B cell (primary cell): ENCODE data around the gene ATR. TPM values are rescaled to one million over a fixed set of nuclear protein-coding genes. Genes with fewer than 3 reads are reported as not detected.

Experiments used
- ATAC-seq: fragments of 200-7000 bp; cut with Tn5 transposase; one replicate; pipeline ENCODE4 v1.10.0; 2021; ENCODE audit warnings: low read depth, mild to moderate bottlenecking, moderate number of reproducible peaks, moderate library complexity
- CTCF ChIA-PET: fragments of 350-600 bp; sonication (Branson Sonifier 250); formaldehyde crosslinking; loops from one replicate; lab custom pipeline; 2021; ENCODE audit warnings: antibody characterized with exemption, inconsistent platforms; lab: Charles Lee
- POLR2A ChIA-PET: fragments of 350-600 bp; sonication (Branson Sonifier 250); formaldehyde crosslinking; loops from one replicate; lab custom pipeline; 2021; ENCODE audit warnings: antibody characterized with exemption; lab: Charles Lee
- DNase-seq: peaks from one replicate; pipeline ENCODE4 v3.0.0; 2013
- H2AFZ ChIP-seq: 2 replicates; pipeline ENCODE4 v1.6.1; 2012; ENCODE audit warnings: mild to moderate bottlenecking, low read depth, low read length; ENCODE audit not compliant: insufficient read depth, poor library complexity, severe bottlenecking
- H3K27ac ChIP-seq, 2 donors: 1 replicate in 1 of 2; 2 replicates in 1 of 2; pipeline ENCODE4 v1.5.1; 2012 to 2013; ENCODE audit warnings: low read length in 2 of 2, mild to moderate bottlenecking in 2 of 2, moderate library complexity in 1 of 2
- H3K27me3 ChIP-seq, 4 experiments: fragments of 200-600 bp in 1 of 4; sonication (generic) in 1 of 4; replicated peaks in 1 of 4; 1 replicate in 2 of 4; 2 replicates in 2 of 4; pipeline versions ENCODE4 v1.6.1 to v1.7.0; 2013 to 2016; ENCODE audit warnings: low read length in 3 of 4, mild to moderate bottlenecking in 2 of 4, mixed read lengths in 1 of 4, moderate library complexity in 1 of 4; ENCODE audit not compliant: insufficient read depth in 4 of 4, control insufficient read depth in 3 of 4; ENCODE audit errors: control extremely low read depth in 1 of 4
- H3K36me3 ChIP-seq, 2 experiments: replicated peaks in 1 of 2; 1 replicate in 1 of 2; 2 replicates in 1 of 2; pipeline versions ENCODE4 v1.6.1 to v1.7.1; 2013; ENCODE audit warnings: low read length in 1 of 2; ENCODE audit not compliant: insufficient read depth in 2 of 2, control insufficient read depth in 1 of 2; ENCODE audit errors: control extremely low read depth in 1 of 2, extremely low read depth in 1 of 2
- H3K4me1 ChIP-seq, 2 donors: fragments of 200-600 bp in 1 of 2; sonication (generic) in 1 of 2; 1 replicate in 1 of 2; 2 replicates in 1 of 2; pipeline versions ENCODE4 v1.5.1 to v1.6.1; 2013 to 2017; ENCODE audit warnings: low read length in 2 of 2; ENCODE audit not compliant: control insufficient read depth in 2 of 2, insufficient read depth in 2 of 2
- H3K4me2 ChIP-seq: replicated peaks from 2 replicates; pipeline ENCODE3; 2012; ENCODE audit warnings: mild to moderate bottlenecking, low read depth, low read length; ENCODE audit not compliant: poor library complexity, severe bottlenecking
- H3K4me3 ChIP-seq, 5 experiments: fragments of 200-600 bp in 1 of 5; sonication (generic) in 1 of 5; 1 replicate in 3 of 5; 2 replicates in 2 of 5; pipeline versions ENCODE4 v1.5.1 to v1.7.0; 2011 to 2016; ENCODE audit warnings: low read length in 4 of 5, mild to moderate bottlenecking in 4 of 5, low read depth in 2 of 5, control low read depth in 1 of 5, moderate library complexity in 1 of 5; ENCODE audit not compliant: insufficient read depth in 1 of 5; ENCODE audit errors: control extremely low read depth in 1 of 5, extremely low read depth in 1 of 5
- H3K79me2 ChIP-seq: fragments of 200-600 bp; sonication (generic); one replicate; pipeline ENCODE4 v1.6.0; 2016; ENCODE audit warnings: low read length; ENCODE audit not compliant: control insufficient read depth, insufficient read depth
- H3K9ac ChIP-seq: fragments of 200-600 bp; sonication (generic); 2 replicates; pipeline ENCODE4 v1.6.1; 2017; ENCODE audit warnings: mild to moderate bottlenecking, low read length, moderate library complexity
- H3K9me3 ChIP-seq, 3 donors: one replicate each; pipeline versions ENCODE4 v1.6.1 to v1.7.1; 2013; ENCODE audit warnings: low read length in 2 of 3; ENCODE audit not compliant: control insufficient read depth in 2 of 3, insufficient read depth in 1 of 3; ENCODE audit errors: control extremely low read depth in 1 of 3
- H4K20me1 ChIP-seq: 2 replicates; pipeline ENCODE4 v1.6.0; 2012; ENCODE audit warnings: mild to moderate bottlenecking, low read length; ENCODE audit not compliant: insufficient read depth, control insufficient read depth, poor library complexity, severe bottlenecking
- H3K27ac Mint-ChIP-seq: one replicate; pipeline ENCODE4 v1.8.0; 2021; ENCODE audit warnings: mixed read lengths
- H3K27me3 Mint-ChIP-seq: one replicate; pipeline ENCODE4 v1.8.0; 2021; ENCODE audit warnings: mixed read lengths
- H3K4me1 Mint-ChIP-seq: one replicate; pipeline ENCODE4 v1.8.0; 2021; ENCODE audit warnings: mixed read lengths
- H3K4me3 Mint-ChIP-seq: one replicate; pipeline ENCODE4 v1.8.0; 2021; ENCODE audit warnings: mixed read lengths
- H3K9me3 Mint-ChIP-seq: one replicate; pipeline ENCODE4 v1.8.0; 2022; ENCODE audit warnings: mixed read lengths; ENCODE audit not compliant: insufficient read depth
- EZH2 ChIP-seq: IDR thresholded peaks from 2 replicates; pipeline ENCODE4 v1.6.1; 2012; ENCODE audit warnings: borderline replicate concordance, low read depth, mild to moderate bottlenecking, moderate library complexity, low read length; ENCODE audit not compliant: insufficient read depth, poor library complexity, severe bottlenecking
- WGBS: methylation state at CpG from one replicate; pipeline ENCODE4 v1.1.5; 2013; ENCODE audit warnings: missing lambda C conversion rate; ENCODE audit not compliant: insufficient coverage; 5-methylcytosine and 5-hydroxymethylcytosine counted together
- intact Hi-C: fragments of 100-400 bp; cut with micrococcal nuclease; formaldehyde crosslinking; loops from one replicate; pipeline ENCODE4 v1.10.0; 2022
- polyA minus RNA-seq: library from RNA; depleted of rRNA, polyadenylated mRNA; stranded (reverse); fragments of >200 nt; gene quantifications from 2 replicates; pipeline ENCODE4 v1.2.3, GENCODE V29; 2012
- polyA plus RNA-seq: library from polyadenylated mRNA; depleted of rRNA; stranded (reverse); fragments of >200 nt; gene quantifications from 2 replicates; pipeline ENCODE4 v1.2.3, GENCODE V29; 2012
- total RNA-seq, 2 donors: library from RNA; stranded (reverse); fragments of 120-200 nt in 1 of 2; gene quantifications; 1 replicate in 1 of 2; 2 replicates in 1 of 2; pipeline versions ENCODE4 v1.2.3 to v1.2.4, GENCODE V29; 2013 to 2022
- TF ChIP-seq, protein P1 (sequence below): fragments of 200-600 bp; IDR thresholded peaks from one replicate; pipeline ENCODE4 v1.8.0; 2022; ENCODE audit warnings: antibody characterized with exemption, mild to moderate bottlenecking

The ATR gene
- total RNA-seq (46.7 and 47.4 TPM in 2 replicates), polyA plus RNA-seq (17.1 and 24.1 TPM in 2 replicates), polyA minus RNA-seq (15.3 and 25.2 TPM in 2 replicates)
- total RNA-seq (2013) = 53.6 TPM

DNA sequence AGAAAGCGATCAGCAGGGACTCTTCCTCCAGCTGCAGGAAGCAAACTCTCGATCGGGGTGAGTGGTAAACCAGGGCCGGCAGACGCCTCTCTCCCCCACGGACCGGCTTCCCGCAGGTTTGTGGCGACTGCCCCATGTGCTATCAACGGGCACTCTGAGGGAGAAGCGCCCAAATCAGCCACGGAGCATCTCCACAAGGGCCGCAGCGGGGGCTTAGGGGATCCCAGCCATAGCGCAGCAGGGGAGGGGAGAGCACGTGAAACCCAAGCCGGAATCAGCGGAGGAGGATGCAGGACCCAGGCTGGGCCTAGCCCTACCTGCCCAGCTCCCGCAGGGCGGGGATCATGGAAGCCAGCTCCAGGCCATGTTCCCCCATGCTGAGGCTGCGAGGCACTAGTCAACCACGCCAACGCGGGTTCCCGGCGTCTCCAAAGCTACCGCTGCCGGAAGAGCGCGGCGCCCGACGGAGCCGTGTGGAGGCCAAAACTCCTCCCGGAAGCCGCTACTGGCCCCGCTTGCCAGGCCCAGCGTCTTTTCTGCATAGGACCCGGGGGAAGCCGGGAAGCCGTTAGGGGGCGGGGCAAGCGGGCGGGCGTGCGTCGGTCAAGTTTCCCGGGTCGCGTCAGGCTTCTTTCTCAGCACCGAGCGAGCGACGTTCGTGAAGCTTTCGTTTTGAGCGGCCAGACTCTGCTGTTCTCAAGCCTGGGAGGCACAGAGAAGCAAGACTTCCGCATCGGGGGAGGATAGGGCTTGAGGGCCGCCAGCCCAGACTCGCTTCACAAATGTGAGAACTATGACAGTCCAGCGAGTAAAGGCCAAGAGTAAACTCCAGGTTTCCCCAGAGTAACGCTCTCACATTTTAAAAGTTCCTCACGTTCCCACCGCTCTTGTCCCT, at the start of gene ATR:
Gene ATR, minus strand, starts transcription at position 405 of the 895 bp plus-strand sequence. Its CDS starts 29 bp downstream, at position 376.
- WGBS = under 1% methylated on average over 65 of the region's 65 CpGs
- H3K27ac ChIP-seq = peak within 1 kb of the TSS; percentile 97 to 98
- intact Hi-C loops = loop anchor here (1.0 to 10.0 kb wide), 13 partner anchors 18 to 1634 kb away; partner anchors contain the start of genes ATP1B3, GK5, PLS1 and RASA2
- peak within 1 kb of the TSS; percentile 81 for H3K4me2 ChIP-seq
- ChIA-PET CTCF (interaction anchor here (0.8 to 2.6 kb wide), 6 partner anchors 9 to 1347 kb away, joined by 3 to 13 read pairs (median 4); partner anchors contain the start of genes PXYLP1 and U2SURP), POLR2A (interaction anchor here (1.0 to 1.5 kb wide), 5 partner anchors 17 to 1394 kb away, joined by 3 to 9 read pairs (median 5); partner anchors contain the start of genes DIPK2A, PLS1, U2SURP and XRN1)
- Mint-ChIP-seq H3K4me1 (peaks cover 47% of the 10 kb centered on the region), H3K9me3 (no peaks in the 10 kb centered on the region), H3K27ac (peak within 1 kb of the TSS; percentile 98), H3K4me3 (peak within 1 kb of the TSS; percentile 93), H3K27me3 (peaks cover 9% of the 10 kb centered on the region)
- H3K4me1 ChIP-seq = peaks cover 27% of the 10 kb centered on the region in 2 donors
- peak; percentile 94 for ATAC-seq
- peaks cover 0 to 3% of the 10 kb centered on the region in 2 experiments for H3K36me3 ChIP-seq
- H3K9ac ChIP-seq = peak within 1 kb of the TSS; percentile 97
- H2AFZ ChIP-seq = peak within 1 kb of the TSS; percentile 84
- H3K4me3 ChIP-seq = peak within 1 kb of the TSS; percentile 70 to 91 (median 78)
- no peak for TF ChIP-seq EZH2
- DNase-seq = peak; percentile 97
- no peaks in the 10 kb centered on the region for H3K9me3 ChIP-seq
- peaks cover 0 to 7% (median 0%) of the 10 kb centered on the region in 4 experiments for H3K27me3 ChIP-seq
- H3K79me2 ChIP-seq = peaks cover 50% of the 10 kb centered on the region
- H4K20me1 ChIP-seq = peaks cover 5% of the 10 kb centered on the region

DNA sequence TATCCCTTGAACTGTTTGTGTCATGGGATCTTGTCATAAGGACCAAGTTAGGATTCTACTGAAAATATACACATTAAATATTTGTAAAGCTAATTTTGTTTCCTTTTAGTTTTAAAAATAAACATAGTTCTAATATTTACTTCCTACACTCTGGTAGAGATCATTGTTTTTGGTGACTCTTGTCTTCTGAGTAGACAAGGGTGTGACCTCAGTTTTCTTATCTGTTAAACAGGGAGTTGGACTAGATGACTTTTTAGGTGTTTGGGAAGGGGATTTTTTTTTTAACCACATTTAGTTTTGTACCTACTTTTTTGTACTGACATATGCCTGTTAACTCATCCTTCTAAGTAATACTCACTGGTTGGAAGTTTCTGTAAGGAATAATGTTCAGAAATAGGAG, 48.4 kb upstream of the ATR start:
- no peak overlapping the region for H3K27ac ChIP-seq
- no peak overlapping the region for H3K4me2 ChIP-seq
- no peak for ATAC-seq
- no peak overlapping the region for H3K9ac ChIP-seq
- H3K36me3 ChIP-seq = no peaks in the 10 kb centered on the region
- Mint-ChIP-seq H3K4me1 (no peaks in the 10 kb centered on the region), H3K9me3 (no peaks in the 10 kb centered on the region), H3K27me3 (peaks cover 3% of the 10 kb centered on the region), H3K4me3 (no peak overlapping the region), H3K27ac (no peak overlapping the region)
- intact Hi-C loops = no loop called here
- H3K79me2 ChIP-seq = no peaks in the 10 kb centered on the region
- TF ChIP-seq, protein P1, sequence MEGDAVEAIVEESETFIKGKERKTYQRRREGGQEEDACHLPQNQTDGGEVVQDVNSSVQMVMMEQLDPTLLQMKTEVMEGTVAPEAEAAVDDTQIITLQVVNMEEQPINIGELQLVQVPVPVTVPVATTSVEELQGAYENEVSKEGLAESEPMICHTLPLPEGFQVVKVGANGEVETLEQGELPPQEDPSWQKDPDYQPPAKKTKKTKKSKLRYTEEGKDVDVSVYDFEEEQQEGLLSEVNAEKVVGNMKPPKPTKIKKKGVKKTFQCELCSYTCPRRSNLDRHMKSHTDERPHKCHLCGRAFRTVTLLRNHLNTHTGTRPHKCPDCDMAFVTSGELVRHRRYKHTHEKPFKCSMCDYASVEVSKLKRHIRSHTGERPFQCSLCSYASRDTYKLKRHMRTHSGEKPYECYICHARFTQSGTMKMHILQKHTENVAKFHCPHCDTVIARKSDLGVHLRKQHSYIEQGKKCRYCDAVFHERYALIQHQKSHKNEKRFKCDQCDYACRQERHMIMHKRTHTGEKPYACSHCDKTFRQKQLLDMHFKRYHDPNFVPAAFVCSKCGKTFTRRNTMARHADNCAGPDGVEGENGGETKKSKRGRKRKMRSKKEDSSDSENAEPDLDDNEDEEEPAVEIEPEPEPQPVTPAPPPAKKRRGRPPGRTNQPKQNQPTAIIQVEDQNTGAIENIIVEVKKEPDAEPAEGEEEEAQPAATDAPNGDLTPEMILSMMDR = no peak
- no peak for TF ChIP-seq EZH2
- no peaks in the 10 kb centered on the region for H4K20me1 ChIP-seq
- DNase-seq = no peak
- no peak overlapping the region for H2AFZ ChIP-seq
- ChIA-PET CTCF (no interaction called here), POLR2A (no interaction called here)
- H3K27me3 ChIP-seq = no peaks in the 10 kb centered on the region
- H3K4me1 ChIP-seq = no peaks in the 10 kb centered on the region
- no peaks in the 10 kb centered on the region for H3K9me3 ChIP-seq
- no peak overlapping the region for H3K4me3 ChIP-seq
